ENCODE measurements around the gene AMIGO1.
A peak's percentile ranks its signal among the peaks of the same experiment; 100 is the strongest.

AMIGO1 gene

GRCh38 chr1:109532365-109533136, 23.0 kb upstream of the AMIGO1 start:
- peak; percentile 84 to 90 (median 90) for DNase-seq (ENCODE audit: low read depth in 3 of 3)

GRCh38 chr1:109531826-109532364, 22.4 kb upstream of the AMIGO1 start:
- DNase-seq (ENCODE audit: low read depth in 3 of 3) = no peak

DNA sequence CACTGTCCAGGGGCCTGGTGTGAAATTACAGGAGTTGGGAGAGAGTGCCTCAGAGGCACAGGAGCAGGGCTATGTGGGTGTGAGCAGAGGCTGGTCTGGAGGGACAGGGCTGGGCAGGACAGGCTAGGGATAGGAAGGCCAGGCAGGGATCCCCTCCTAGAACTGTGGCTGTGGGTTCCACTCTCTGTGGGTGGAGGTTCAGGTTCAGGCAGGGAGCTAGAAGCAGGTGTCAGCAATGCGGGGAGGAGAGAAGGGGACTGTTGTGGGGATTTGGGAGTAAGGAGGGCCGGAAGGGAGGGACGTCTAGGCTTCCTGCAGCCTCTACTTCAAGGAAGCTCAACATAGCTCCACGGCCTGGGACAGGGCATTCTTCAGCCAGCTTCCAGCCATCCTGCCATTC, 21.9 kb upstream of the AMIGO1 start:
- DNase-seq (ENCODE audit: low read depth in 3 of 3) = no peak

GRCh38 chr1:109530457-109531087, 21.0 kb upstream of the AMIGO1 start:
- DNase-seq (ENCODE audit: low read depth in 3 of 3) = no peak

DNA sequence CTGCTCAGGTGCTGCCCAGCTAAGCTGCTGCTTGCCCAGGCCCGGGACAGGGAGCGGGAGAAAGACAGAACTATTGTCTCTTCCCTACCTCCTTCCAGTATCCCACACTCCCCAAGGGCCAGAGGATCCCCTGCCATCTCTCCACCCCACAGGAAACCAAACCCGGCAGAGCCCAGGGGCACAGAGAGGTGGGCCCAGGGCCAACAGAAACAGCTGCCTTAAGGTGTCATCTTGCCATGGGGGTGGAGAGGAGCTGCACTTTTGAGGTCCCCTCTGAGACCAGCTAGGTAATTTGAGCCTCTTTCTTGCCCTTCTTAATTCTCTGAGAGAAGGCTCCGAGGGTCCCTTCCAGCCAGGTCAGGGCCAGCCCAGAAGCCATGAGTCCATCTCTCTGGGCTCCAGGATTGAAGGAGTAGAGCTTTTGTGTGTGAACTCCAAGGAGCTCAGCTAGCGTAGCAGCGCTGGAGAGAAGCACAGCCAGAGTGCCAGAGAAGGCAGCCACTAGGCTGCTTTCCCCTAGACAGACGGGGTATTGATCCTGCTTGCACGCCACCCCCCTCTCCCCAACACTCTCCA, 20.4 kb upstream of the AMIGO1 start:
- DNase-seq (ENCODE audit: low read depth in 3 of 3) = no peak

DNA sequence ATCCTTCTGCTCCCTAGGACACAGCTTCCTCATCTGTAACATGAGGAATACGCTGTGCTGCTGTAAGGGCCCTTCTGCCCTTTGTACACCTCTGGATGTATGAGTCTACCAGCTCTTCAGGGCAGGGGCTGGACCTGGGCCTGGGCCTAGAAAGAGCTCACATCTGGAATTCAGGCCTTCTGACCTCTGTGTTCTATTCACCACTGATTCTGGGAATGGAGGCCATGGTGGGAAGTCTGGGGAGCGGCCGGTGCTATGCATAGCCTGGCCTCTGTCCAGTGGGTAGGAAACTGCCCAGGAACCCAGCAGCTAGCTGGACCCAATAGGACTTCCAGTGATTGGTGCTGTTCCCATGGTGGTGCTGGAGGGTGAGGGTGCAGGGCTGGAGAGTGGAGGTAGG, 19.2 kb upstream of the AMIGO1 start:
- DNase-seq (ENCODE audit: low read depth in 3 of 3) = no peak

DNA sequence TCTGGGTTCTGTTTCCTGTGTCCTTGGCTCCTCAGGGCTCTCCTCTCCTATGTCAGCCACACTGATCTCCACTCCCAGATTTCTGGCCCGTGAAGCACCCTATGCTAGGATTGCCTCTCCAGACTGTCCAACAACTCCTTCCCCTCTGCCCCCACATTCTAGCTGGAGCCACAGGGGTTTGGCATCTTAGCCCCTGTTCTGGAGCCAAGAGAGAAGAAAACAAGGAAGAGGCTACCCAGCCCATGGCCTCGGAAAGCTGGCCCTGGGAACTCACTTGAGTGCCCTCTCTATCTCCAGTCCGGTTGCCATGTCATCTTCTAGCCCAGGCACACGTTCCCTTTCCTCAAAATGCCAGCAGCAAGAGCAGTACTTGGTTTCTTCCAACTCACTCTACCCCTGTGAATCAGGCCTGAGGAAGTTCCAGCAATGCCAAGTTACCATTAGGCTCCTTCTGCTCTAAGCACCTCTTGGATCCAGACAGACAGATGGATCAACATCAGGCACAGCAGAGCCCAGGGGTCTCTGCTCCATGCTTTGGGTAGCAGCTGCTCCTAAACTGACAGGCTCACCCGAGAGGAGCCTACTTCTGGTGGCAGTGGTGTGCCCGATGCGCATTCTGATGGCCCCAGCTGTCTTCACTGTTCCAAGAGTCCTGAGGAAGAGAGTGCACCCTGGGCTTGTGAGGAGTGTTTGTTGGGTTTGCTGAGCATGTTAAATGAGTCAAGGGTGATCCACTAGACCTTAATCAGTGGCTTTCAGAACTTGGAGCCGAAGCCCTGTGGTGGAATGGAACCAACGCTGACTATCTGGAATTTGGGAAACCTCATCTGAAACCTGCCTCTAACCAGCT, 18.5 kb upstream of the AMIGO1 start:
- no peak for DNase-seq (ENCODE audit: low read depth in 3 of 3)

GRCh38 chr1:109527098-109527811, 17.7 kb upstream of the AMIGO1 start:
- DNase-seq (ENCODE audit: low read depth in 3 of 3) = no peak

- DNase-seq (ENCODE audit: low read depth in 3 of 3) = no peak
Measured at GRCh38 chr1:109523706-109524105, 14.2 kb upstream of the AMIGO1 start.

GRCh38 chr1:109522026-109522425, 12.5 kb upstream of the AMIGO1 start:
- no peak for DNase-seq (ENCODE audit: low read depth in 3 of 3)

DNA sequence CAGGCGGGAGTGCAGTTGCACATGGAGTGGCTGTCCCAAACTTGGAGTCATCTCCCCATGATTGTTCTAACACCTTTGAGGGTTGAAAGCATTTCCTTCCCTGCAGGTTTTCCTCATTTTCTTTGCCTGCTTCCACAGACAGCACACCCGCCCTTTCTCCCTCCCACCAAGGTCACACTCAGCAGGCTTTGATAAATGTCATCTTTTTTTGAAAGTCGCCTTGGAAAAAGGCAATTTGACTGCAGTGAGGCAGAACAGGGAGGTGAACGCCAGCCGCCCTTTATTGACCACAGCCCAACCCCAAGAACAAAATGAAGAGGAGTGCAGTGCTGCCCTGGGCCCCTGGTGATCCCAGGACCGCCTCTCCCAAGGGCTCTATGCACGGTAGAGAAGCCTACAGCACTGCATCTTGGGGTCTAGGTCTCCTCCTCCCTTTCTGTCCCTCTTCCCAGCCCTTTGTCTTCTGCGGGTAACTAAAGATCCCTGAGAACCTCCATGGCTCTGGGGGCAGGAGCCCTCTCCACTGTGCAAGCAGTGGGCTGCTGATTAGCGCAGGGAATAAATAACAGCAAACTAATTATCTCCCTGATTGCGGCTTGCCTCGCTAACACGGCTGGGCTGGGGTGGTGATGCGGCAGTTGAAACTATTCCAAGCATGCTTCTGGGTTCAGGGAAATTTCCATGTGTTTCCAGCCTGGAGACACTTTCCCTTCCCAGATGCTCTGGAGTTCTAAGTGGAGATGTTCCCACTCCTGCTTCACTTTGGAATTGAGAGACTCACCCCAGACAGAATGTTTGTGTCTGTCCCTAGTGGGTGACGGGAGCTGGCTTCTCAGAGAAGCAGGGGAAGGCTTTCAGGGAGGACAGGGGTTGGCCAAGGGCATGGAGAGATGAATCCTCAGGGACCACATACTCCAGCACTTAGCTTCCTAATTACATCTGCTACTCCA, 11.8 kb upstream of the AMIGO1 start:
- DNase-seq (ENCODE audit: low read depth in 3 of 3) = no peak

DNA sequence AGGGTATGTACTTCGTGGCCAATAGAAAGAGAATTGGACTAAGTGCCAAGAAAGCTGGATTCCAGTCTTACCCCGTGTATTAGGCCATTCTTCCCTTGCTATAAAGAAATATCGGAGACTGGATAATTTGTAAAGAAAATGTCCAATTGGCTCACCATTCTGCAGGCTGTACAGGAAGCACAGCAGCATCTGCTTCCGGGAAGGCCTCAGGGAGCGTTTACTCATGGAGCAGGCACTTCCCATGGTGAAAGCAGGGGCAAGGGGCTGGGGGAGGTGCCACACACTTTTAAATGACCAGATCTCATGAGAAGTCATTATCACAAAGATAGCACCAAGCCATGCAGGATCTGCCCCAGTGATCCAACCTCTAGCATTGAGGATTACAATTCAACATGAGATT, 7.8 kb upstream of the AMIGO1 start:
- no peak for DNase-seq (ENCODE audit: low read depth in 3 of 3)

DNA sequence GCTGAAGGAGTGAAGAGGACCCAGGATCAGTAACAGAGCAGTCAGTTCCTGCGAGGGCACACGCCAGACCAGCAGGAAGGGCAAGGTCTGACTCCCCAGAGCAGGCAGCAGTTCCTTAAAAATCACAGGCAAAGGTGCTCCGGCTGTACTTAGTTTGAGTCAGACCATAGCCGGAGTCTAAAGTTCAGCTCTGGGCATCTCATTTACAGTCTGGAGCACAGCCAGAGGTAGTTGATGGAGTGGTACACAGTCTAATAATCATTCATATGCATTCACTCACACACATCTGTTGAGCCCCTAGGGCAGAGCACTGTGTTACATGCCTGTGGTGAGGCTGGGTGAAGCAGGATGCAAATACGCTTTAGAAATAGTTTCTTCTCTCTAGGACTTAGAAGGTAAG, 7.3 kb upstream of the AMIGO1 start:
- no peak for DNase-seq (ENCODE audit: low read depth in 3 of 3)

DNA sequence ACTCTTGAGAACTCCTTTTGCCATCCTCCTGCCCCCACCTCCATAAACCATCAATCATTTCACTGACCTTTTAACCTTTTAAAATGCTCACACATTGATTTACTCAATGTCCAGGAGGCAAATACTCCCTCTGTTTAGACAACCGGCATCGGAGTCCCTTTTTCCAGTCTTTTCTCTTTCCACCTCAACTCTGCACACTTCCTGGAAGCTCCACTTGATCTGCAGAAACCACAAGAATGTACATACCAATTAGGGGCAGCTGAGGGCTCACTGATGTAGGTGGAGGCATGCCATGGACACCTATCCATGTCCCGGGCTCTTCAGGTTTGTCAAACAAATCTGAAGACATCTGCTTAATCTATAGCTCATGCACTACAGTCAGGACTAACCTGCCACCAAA, 5.3 kb upstream of the AMIGO1 start:
- no peak for DNase-seq (ENCODE audit: low read depth in 3 of 3)

- DNase-seq (ENCODE audit: low read depth in 3 of 3) = no peak
Measured at GRCh38 chr1:109513110-109513710, 3.7 kb upstream of the AMIGO1 start.

- DNase-seq (ENCODE audit: low read depth in 3 of 3) = no peak
Measured at GRCh38 chr1:109508873-109509175, 703 bp downstream of the AMIGO1 start.

GRCh38 chr1:109508001-109508872, 1.3 kb downstream of the AMIGO1 start:
- DNase-seq (ENCODE audit: low read depth in 3 of 3) = no peak

DNA sequence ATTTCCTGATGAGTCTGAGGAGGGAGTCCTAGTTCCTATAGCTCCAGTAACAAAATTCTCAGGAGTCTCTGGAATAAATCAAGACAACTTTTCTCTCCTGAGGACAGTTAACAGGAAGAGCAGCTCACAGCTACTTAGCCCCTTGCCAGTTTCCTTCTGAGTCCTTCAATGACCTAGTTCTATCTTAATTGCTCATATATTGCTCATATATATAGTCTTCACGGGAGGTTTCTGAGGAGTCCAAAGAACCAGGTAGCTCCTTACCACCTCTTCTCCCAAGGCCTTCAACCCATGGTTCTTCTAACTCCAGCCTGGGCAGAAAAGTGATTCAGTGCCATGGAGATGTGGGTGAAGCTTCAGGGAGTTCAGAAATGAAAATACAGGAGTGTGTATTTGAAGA, 4.6 kb downstream of the AMIGO1 start:
- no peak for DNase-seq (ENCODE audit: low read depth in 3 of 3)

GRCh38 chr1:109503935-109504334, 5.6 kb downstream of the AMIGO1 start:
- DNase-seq (ENCODE audit: low read depth in 3 of 3) = no peak

Measured in stimulated activated CD4-positive, alpha-beta T cell treated with anti-CD3 and anti-CD28 coated beads, TNF-alpha, amount 100 ng/mL, for 24 hours (primary cell).